GM23338 (cell line): Measurements from ENCODE around the gene PP2D1. TPM values are rescaled to one million over a fixed set of nuclear protein-coding genes. Genes with fewer than 3 reads are reported as not detected.
"Not testable (repeated sequence)": the region's sequence is repeated elsewhere in the genome, so short reads cannot be mapped to it uniquely, and the experiment has no call there.

ENCODE experiments used
- ATAC-seq: fragments of 200-7000 bp; cut with Tn5 transposase; 3 replicates; pipeline ENCODE4 v1.9.1; 2020
- DNase-seq: peaks from one replicate; pipeline ENCODE4 v3.0.0-alpha.2; 2015; ENCODE audit warnings: low spot score
- H2AFZ ChIP-seq: fragments of 200-600 bp; sonication (generic); 2 replicates; pipeline ENCODE4 v1.8.0; 2016; ENCODE audit warnings: antibody characterized with exemption, mild to moderate bottlenecking, moderate library complexity
- H3F3A ChIP-seq: fragments of 200-600 bp; sonication (generic); replicated peaks from 2 replicates; pipeline ENCODE4 v1.8.0; 2017; ENCODE audit warnings: antibody characterized with exemption, mixed run types, low read depth
- H3K27ac ChIP-seq: fragments of 200-600 bp; sonication (generic); 2 replicates; pipeline ENCODE4 v1.6.1; 2016; ENCODE audit warnings: low read depth
- H3K27me3 ChIP-seq: fragments of 200-600 bp; sonication (generic); 2 replicates; pipeline ENCODE4 v1.8.0; 2016; ENCODE audit warnings: mild to moderate bottlenecking, mixed run types, moderate library complexity; ENCODE audit not compliant: insufficient read depth
- H3K36me3 ChIP-seq: fragments of 200-600 bp; sonication (generic); 2 replicates; pipeline ENCODE4 v1.8.0; 2016; ENCODE audit warnings: mild to moderate bottlenecking; ENCODE audit not compliant: insufficient read depth
- H3K4me1 ChIP-seq: fragments of 200-600 bp; sonication (generic); 2 replicates; pipeline ENCODE4 v1.8.0; 2016; ENCODE audit warnings: mild to moderate bottlenecking, moderate library complexity; ENCODE audit not compliant: insufficient read depth
- H3K4me2 ChIP-seq: fragments of 200-600 bp; sonication (generic); 2 replicates; pipeline ENCODE4 v1.7.1; 2017; ENCODE audit warnings: mixed run types
- H3K4me3 ChIP-seq: fragments of 200-600 bp; sonication (generic); 2 replicates; pipeline ENCODE4 v1.6.1; 2016; ENCODE audit warnings: mixed run types
- H3K79me2 ChIP-seq: fragments of 200-600 bp; sonication (generic); replicated peaks from 2 replicates; pipeline ENCODE4 v1.8.0; 2017; ENCODE audit warnings: mild to moderate bottlenecking; ENCODE audit not compliant: insufficient read depth
- H3K9me2 ChIP-seq: fragments of 200-600 bp; sonication (generic); 2 replicates; pipeline ENCODE4 v1.8.0; 2017; ENCODE audit not compliant: insufficient read depth
- H4K20me1 ChIP-seq: fragments of 200-600 bp; sonication (generic); replicated peaks from 2 replicates; pipeline ENCODE4 v1.8.0; 2017; ENCODE audit warnings: mild to moderate bottlenecking; ENCODE audit not compliant: insufficient read depth
- H3K27ac Mint-ChIP-seq: 2 replicates; pipeline ENCODE4 v1.8.0; 2020; ENCODE audit warnings: inconsistent platforms, mild to moderate bottlenecking, moderate library complexity, mixed read lengths
- H3K27me3 Mint-ChIP-seq: 3 replicates; pipeline ENCODE4 v1.8.0; 2022; ENCODE audit warnings: low read depth, mild to moderate bottlenecking, moderate library complexity, mixed read lengths, inconsistent platforms; ENCODE audit not compliant: insufficient read depth, poor library complexity
- H3K36me3 Mint-ChIP-seq: 3 replicates; pipeline ENCODE4 v1.8.0; 2021; ENCODE audit warnings: low read depth, mild to moderate bottlenecking, inconsistent platforms, moderate library complexity, mixed read lengths
- H3K4me1 Mint-ChIP-seq: 3 replicates; pipeline ENCODE4 v1.8.0; 2020; ENCODE audit warnings: mild to moderate bottlenecking, inconsistent platforms, mixed read lengths
- H3K4me3 Mint-ChIP-seq: 3 replicates; pipeline ENCODE4 v1.8.0; 2021; ENCODE audit warnings: moderate library complexity, mild to moderate bottlenecking, inconsistent platforms, mixed read lengths
- H3K9me3 Mint-ChIP-seq: 3 replicates; pipeline ENCODE4 v1.8.0; 2020; ENCODE audit warnings: moderate library complexity, mild to moderate bottlenecking, inconsistent platforms, mixed read lengths
- CREB1 ChIP-seq: fragments of 250-450 bp; sonication (Bioruptor Pico); IDR thresholded peaks from 2 replicates; pipeline ENCODE4 v1.5.0; 2020; ENCODE audit warnings: low read depth, mild to moderate bottlenecking, moderate library complexity
- ETS1 ChIP-seq: IDR thresholded peaks from 2 replicates; pipeline ENCODE4 v1.6.1; 2016; ENCODE audit warnings: antibody characterized with exemption
- JUNB ChIP-seq: IDR thresholded peaks from one replicate; pipeline ENCODE4 v1.6.1; 2016; ENCODE audit warnings: antibody characterized with exemption; ENCODE audit not compliant: unreplicated experiment
- ZNF331 ChIP-seq: fragments of 250-450 bp; sonication (Bioruptor Pico); IDR thresholded peaks from 2 replicates; pipeline ENCODE4 v1.5.0; 2020; ENCODE audit warnings: low read depth, mild to moderate bottlenecking, moderate library complexity
- polyA plus RNA-seq: library from polyadenylated mRNA; unstranded; fragments of >200 nt; fragmentation: Nextera tagmentation; extraction: Ambion mirVana; gene quantifications from 2 replicates; pipeline ENCODE4 v1.2.1, GENCODE V29; 2016
- total RNA-seq: library from RNA; depleted of rRNA; stranded (reverse); fragments of >200 nt; shearing (Covaris generic); gene quantifications from 2 replicates; pipeline ENCODE4 v1.2.3, GENCODE V29; 2014
- TF ChIP-seq, protein P1 (sequence below), 2 experiments: fragments of 200-600 bp in 1 of 2; sonication (generic) in 1 of 2; conservative IDR thresholded peaks; 2 replicates each; pipeline versions ENCODE4 v1.5.1 to v1.6.1; 2016 to 2017; ENCODE audit warnings: antibody characterized with exemption in 2 of 2, low read depth in 2 of 2, mild to moderate bottlenecking in 2 of 2, moderate library complexity in 1 of 2
- TF ChIP-seq, protein P2 (sequence below): IDR thresholded peaks from one replicate; pipeline ENCODE4 v1.6.1; 2018; ENCODE audit warnings: antibody characterized with exemption; ENCODE audit not compliant: unreplicated experiment
- TF ChIP-seq, protein P3 (sequence below): fragments of 250-450 bp; sonication (Bioruptor Pico); IDR thresholded peaks from 2 replicates; pipeline ENCODE4 v1.5.0; 2020; ENCODE audit warnings: mild to moderate bottlenecking, moderate library complexity

Gene PP2D1
- total and polyA plus RNA-seq, 2 experiments from 2014 or later = 0.40 TPM; not detected in 1

- TF ChIP-seq, protein P1, sequence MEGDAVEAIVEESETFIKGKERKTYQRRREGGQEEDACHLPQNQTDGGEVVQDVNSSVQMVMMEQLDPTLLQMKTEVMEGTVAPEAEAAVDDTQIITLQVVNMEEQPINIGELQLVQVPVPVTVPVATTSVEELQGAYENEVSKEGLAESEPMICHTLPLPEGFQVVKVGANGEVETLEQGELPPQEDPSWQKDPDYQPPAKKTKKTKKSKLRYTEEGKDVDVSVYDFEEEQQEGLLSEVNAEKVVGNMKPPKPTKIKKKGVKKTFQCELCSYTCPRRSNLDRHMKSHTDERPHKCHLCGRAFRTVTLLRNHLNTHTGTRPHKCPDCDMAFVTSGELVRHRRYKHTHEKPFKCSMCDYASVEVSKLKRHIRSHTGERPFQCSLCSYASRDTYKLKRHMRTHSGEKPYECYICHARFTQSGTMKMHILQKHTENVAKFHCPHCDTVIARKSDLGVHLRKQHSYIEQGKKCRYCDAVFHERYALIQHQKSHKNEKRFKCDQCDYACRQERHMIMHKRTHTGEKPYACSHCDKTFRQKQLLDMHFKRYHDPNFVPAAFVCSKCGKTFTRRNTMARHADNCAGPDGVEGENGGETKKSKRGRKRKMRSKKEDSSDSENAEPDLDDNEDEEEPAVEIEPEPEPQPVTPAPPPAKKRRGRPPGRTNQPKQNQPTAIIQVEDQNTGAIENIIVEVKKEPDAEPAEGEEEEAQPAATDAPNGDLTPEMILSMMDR (conservative IDR thresholded peaks at IDR 0.05; ENCODE audit: low read depth in 2 of 2) = no peak
- TF ChIP-seq ETS1 = no peak
- no peak for TF ChIP-seq ZNF331 (CRISPR knock-in tag)
- TF ChIP-seq JUNB = no peak
- TF ChIP-seq, protein P2, sequence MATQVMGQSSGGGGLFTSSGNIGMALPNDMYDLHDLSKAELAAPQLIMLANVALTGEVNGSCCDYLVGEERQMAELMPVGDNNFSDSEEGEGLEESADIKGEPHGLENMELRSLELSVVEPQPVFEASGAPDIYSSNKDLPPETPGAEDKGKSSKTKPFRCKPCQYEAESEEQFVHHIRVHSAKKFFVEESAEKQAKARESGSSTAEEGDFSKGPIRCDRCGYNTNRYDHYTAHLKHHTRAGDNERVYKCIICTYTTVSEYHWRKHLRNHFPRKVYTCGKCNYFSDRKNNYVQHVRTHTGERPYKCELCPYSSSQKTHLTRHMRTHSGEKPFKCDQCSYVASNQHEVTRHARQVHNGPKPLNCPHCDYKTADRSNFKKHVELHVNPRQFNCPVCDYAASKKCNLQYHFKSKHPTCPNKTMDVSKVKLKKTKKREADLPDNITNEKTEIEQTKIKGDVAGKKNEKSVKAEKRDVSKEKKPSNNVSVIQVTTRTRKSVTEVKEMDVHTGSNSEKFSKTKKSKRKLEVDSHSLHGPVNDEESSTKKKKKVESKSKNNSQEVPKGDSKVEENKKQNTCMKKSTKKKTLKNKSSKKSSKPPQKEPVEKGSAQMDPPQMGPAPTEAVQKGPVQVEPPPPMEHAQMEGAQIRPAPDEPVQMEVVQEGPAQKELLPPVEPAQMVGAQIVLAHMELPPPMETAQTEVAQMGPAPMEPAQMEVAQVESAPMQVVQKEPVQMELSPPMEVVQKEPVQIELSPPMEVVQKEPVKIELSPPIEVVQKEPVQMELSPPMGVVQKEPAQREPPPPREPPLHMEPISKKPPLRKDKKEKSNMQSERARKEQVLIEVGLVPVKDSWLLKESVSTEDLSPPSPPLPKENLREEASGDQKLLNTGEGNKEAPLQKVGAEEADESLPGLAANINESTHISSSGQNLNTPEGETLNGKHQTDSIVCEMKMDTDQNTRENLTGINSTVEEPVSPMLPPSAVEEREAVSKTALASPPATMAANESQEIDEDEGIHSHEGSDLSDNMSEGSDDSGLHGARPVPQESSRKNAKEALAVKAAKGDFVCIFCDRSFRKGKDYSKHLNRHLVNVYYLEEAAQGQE = no peak
Observed at GRCh38 chr3:19959505-19959904, 52.6 kb downstream of the PP2D1 start (continued).

- not testable (repeated sequence) for H3K4me1 Mint-ChIP-seq, DNase-seq, H3K9me3 Mint-ChIP-seq, H3K27ac ChIP-seq, H2AFZ ChIP-seq, H3K4me3 ChIP-seq, H3K27me3 Mint-ChIP-seq, H3K9me2 ChIP-seq, H3K4me2 ChIP-seq, H3K27ac Mint-ChIP-seq, H3K4me3 Mint-ChIP-seq, H3K27me3 ChIP-seq, H3K4me1 ChIP-seq, H3F3A ChIP-seq
- H3K36me3 Mint-ChIP-seq = peaks cover 65% of the 10 kb centered on the region
- ATAC-seq = 0 out of 3 replicates have a peak, but pooled peaks have one; percentile 34
- Histone ChIP-seq H3K79me2 (peaks cover 100% of the 10 kb centered on the region), H3K36me3 (peaks cover 18% of the 10 kb centered on the region; the same call in 1 of the 2 replicates), H4K20me1 (peaks cover 47% of the 10 kb centered on the region)
Observed at GRCh38 chr3:19957354-19957753, 54.7 kb downstream of the PP2D1 start.

- Histone ChIP-seq H3K36me3 (peaks cover 37% of the 10 kb centered on the region; the same call in 1 of the 2 replicates), H3K4me3 (no peak overlapping the region), H3K79me2 (peaks cover 100% of the 10 kb centered on the region), H4K20me1 (peaks cover 52% of the 10 kb centered on the region), H3K9me2 (no peaks in the 10 kb centered on the region), H2AFZ (no peak overlapping the region), H3K27me3 (no peaks in the 10 kb centered on the region), H3K4me2 (no peak overlapping the region), H3K27ac (no peak overlapping the region), H3K4me1 (peaks cover 17% of the 10 kb centered on the region), H3F3A (no peaks in the 10 kb centered on the region)
- TF ChIP-seq CREB1 (CRISPR knock-in tag) = no peak
- TF ChIP-seq, protein P3, sequence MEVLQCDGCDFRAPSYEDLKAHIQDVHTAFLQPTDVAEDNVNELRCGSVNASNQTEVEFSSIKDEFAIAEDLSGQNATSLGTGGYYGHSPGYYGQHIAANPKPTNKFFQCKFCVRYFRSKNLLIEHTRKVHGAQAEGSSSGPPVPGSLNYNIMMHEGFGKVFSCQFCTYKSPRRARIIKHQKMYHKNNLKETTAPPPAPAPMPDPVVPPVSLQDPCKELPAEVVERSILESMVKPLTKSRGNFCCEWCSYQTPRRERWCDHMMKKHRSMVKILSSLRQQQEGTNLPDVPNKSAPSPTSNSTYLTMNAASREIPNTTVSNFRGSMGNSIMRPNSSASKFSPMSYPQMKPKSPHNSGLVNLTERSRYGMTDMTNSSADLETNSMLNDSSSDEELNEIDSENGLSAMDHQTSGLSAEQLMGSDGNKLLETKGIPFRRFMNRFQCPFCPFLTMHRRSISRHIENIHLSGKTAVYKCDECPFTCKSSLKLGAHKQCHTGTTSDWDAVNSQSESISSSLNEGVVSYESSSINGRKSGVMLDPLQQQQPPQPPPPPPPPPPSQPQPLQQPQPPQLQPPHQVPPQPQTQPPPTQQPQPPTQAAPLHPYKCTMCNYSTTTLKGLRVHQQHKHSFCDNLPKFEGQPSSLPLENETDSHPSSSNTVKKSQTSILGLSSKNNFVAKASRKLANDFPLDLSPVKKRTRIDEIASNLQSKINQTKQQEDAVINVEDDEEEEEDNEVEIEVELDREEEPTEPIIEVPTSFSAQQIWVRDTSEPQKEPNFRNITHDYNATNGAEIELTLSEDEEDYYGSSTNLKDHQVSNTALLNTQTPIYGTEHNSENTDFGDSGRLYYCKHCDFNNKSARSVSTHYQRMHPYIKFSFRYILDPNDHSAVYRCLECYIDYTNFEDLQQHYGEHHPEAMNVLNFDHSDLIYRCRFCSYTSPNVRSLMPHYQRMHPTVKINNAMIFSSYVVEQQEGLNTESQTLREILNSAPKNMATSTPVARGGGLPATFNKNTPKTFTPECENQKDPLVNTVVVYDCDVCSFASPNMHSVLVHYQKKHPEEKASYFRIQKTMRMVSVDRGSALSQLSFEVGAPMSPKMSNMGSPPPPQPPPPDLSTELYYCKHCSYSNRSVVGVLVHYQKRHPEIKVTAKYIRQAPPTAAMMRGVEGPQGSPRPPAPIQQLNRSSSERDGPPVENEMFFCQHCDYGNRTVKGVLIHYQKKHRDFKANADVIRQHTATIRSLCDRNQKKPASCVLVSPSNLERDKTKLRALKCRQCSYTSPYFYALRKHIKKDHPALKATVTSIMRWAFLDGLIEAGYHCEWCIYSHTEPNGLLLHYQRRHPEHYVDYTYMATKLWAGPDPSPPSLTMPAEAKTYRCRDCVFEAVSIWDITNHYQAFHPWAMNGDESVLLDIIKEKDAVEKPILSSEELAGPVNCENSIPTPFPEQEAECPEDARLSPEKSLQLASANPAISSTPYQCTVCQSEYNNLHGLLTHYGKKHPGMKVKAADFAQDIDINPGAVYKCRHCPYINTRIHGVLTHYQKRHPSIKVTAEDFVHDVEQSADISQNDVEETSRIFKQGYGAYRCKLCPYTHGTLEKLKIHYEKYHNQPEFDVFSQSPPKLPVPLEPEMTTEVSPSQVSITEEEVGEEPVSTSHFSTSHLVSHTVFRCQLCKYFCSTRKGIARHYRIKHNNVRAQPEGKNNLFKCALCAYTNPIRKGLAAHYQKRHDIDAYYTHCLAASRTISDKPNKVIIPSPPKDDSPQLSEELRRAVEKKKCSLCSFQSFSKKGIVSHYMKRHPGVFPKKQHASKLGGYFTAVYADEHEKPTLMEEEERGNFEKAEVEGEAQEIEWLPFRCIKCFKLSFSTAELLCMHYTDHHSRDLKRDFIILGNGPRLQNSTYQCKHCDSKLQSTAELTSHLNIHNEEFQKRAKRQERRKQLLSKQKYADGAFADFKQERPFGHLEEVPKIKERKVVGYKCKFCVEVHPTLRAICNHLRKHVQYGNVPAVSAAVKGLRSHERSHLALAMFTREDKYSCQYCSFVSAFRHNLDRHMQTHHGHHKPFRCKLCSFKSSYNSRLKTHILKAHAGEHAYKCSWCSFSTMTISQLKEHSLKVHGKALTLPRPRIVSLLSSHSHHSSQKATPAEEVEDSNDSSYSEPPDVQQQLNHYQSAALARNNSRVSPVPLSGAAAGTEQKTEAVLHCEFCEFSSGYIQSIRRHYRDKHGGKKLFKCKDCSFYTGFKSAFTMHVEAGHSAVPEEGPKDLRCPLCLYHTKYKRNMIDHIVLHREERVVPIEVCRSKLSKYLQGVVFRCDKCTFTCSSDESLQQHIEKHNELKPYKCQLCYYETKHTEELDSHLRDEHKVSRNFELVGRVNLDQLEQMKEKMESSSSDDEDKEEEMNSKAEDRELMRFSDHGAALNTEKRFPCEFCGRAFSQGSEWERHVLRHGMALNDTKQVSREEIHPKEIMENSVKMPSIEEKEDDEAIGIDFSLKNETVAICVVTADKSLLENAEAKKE (CRISPR knock-in tag) = no peak
- peaks cover 71% of the 10 kb centered on the region for H3K36me3 Mint-ChIP-seq
- no peaks in the 10 kb centered on the region for H3K27me3 Mint-ChIP-seq
- peaks cover 14% of the 10 kb centered on the region; the same call in 2 of the 3 replicates for H3K4me1 Mint-ChIP-seq
- no peaks in the 10 kb centered on the region for H3K9me3 Mint-ChIP-seq
- H3K4me3 Mint-ChIP-seq = no peak overlapping the region
- ATAC-seq (no peak), DNase-seq (no peak)
- H3K27ac Mint-ChIP-seq = no peak overlapping the region
Observed at GRCh38 chr3:19954676-19955075, 57.4 kb downstream of the PP2D1 start.
